ENCODE measurements around the gene FMNL3. TPM values are rescaled to one million over a fixed set of nuclear protein-coding genes. Genes with fewer than 3 reads are reported as not detected.
A peak's percentile ranks its signal among the peaks of the same experiment; 100 is the strongest.
"Not testable (repeated sequence)": the region's sequence is repeated elsewhere in the genome, so short reads cannot be mapped to it uniquely, and the experiment has no call there.

FMNL3 gene
- total RNA-seq, 1 donor: 22.4 TPM

DNA sequence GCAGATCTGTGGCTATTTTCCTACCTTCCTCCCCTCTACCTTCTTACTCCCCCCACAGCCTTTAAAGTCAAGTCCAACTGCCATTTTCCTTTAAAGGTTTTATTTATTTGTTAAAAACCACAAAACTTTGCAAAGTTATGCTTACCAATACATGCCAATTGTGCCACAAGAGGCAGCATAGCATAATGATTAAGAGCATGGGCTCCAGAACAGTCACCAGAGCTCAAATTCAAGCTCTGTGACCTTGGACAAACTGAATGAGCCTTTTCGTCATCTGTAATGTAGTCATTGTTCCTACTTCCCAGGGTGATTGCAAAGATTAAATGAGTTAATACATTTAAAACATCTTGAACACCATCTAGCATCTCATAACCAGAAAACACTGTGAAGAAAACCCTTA lies 13.0 kb upstream of the FMNL3 start:
- DNase-seq (ENCODE audit: low read depth in 2 of 3, low spot score in 2 of 3): no peak

DNA sequence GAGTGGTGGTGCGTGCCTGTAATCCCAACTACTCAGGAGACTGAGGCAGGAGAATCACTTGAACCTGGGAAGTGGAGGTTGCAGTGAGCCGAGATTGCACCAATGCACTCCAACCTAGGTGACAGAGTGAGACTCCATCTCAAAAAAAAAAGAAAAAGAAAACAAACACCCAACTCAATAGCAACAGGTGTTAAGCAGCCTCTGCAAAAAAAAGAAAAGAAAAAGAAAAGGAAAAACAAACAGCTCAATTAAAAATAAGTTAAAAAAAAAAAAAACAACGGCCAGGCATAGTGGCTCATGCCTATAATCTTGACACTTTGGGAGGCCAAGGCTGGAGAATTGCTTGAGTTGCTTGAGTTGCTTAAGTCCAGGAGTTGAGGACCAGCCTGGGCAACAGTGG lies 10.6 kb upstream of the FMNL3 start:
- DNase-seq (ENCODE audit: low read depth in 2 of 3, low spot score in 2 of 3): not testable (repeated sequence)

DNA sequence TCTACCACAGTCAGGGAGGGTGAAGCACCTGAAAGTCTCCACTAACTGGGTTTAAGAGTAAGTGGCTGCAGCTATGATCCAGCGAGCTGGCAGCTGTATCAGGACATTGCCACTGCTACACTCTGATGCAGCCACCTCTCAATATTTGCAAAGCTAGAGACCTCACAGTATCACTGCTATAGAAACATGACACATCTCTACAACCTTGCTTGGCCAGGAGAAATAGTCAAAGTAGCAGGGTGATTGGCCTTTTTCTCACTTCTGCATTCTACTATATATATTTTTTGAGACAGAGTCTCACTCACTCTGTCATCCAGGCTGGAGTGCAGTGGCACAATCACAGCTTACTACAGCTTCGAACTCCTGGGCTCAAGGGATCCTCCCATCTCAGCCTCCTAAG lies 9.3 kb upstream of the FMNL3 start:
- DNase-seq (ENCODE audit: low read depth in 2 of 3, low spot score in 2 of 3): no peak

GRCh38 chr12:49713952-49714351 lies 6.7 kb upstream of the FMNL3 start:
- DNase-seq (ENCODE audit: low read depth in 2 of 3, low spot score in 2 of 3): not testable (repeated sequence)

- DNase-seq (ENCODE audit: low read depth in 2 of 3, low spot score in 2 of 3): no peak
These were observed 1.6 kb upstream of the FMNL3 start for GRCh38 chr12:49708851-49709250.

DNA sequence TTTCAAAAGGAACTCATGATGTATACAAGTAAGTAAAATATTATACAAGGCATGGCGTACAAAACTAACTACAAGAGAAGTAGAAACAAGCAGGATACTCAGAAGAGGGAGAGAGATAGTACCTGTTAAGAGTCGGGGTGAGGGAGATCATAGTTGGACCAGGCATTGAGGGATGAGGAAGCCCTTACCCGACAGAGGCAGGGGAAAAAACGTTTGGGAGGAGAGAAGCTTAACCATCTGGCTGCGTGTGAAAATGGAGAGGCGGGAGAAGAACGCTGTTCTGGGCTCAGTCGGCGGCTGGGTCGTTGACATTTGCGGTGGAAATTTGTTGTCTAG lies 575 bp upstream of the FMNL3 start:
- DNase-seq (ENCODE audit: low read depth in 2 of 3, low spot score in 2 of 3): no peak

DNA sequence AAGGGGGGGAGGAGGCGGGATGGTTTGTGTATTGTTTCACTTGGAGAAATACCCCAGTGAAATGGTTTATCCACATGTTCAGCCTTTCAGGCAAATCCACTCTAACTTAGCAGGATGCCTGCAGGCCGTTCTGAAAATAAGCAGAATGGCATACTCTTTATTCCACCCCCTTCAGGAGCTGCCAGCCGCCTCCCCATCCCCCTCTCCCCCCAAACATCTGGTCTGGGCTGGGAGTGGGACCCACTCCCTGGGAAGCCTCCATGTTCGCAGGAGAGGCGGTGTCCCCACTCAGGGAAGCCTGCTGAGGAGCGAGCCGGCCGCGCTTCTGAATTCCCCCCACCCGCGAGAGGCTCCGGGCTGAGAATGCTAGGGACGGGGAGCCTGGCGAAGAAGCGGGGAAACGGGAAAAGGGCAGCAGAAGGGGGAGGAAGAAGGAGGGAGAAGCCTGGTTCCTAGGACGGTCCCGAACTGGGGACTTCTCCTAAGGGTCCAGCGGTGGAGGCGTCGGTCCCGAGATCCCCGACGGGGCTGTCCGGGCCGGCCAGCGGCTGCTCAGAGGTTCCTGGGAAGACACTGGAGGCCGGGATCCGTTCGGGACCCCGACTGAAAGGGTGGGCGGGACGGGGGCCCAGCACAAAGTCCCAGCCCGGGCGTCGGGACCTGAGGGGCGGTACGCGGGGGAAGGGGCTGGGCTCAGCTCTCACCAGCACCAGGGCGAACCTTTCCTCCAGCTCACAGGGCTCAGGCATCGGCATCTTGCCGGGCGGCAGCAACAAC lies 666 bp downstream of the FMNL3 start:
- peak in 1 of 3 donors; percentile 13 for DNase-seq (ENCODE audit: low read depth in 2 of 3, low spot score in 2 of 3)

GRCh38 chr12:49705479-49706134 lies 1.6 kb downstream of the FMNL3 start:
- peak in 2 of 3 donors; percentile 18 to 43 for DNase-seq (ENCODE audit: low read depth in 2 of 3, low spot score in 2 of 3)

DNA sequence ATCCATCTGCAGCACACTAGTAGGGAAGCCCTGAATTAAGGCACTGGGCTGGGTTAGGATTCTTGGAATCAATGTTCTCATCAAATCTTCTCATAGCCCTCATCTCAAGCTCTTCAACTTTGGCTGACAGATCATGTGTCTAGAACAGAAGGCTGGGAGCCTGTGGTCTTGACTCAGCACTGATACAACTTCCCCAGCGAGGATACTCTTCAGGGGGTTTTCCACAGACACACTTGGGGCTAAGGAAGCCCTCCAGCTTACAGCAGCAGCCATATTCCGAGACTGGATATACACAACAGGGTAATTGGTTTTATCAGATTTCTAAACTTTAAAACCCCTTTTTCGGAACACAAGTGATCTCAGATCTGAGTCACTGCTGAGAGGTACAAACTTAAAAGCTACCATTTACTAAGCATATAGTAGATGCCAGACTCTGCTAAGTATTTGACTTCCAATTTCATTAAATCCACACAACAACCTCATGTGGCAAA lies 3.5 kb downstream of the FMNL3 start:
- DNase-seq (ENCODE audit: low read depth in 2 of 3, low spot score in 2 of 3): peak in 2 of 3 donors; percentile 81 to 82

- no peak for DNase-seq (ENCODE audit: low read depth in 2 of 3, low spot score in 2 of 3)
These were observed 4.5 kb downstream of the FMNL3 start for GRCh38 chr12:49702676-49703215.

GRCh38 chr12:49702009-49702408 lies 5.2 kb downstream of the FMNL3 start:
- DNase-seq (ENCODE audit: low read depth in 2 of 3, low spot score in 2 of 3): no peak

- DNase-seq (ENCODE audit: low read depth in 2 of 3, low spot score in 2 of 3): peak in 2 of 3 donors; percentile 69 to 82
These were observed 8.3 kb downstream of the FMNL3 start for GRCh38 chr12:49698619-49699545.

DNA sequence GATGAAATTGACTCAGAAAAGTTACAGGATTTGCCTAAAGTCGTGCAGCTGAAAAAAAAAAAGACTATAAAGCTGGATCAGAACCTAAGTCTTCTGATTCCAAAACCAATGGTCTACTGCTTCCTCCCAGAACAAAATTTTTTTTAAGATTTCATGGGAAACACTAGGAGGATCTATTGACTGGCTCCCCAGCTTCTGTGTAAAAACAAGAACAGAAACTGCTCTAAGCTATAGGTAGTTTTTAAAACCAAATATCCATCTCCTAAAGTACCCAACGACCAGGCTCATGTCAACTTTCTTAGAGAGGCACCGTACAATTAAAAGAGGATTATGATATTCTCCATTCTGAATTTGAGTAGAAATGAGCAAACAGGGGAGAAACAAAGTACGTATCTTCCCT lies 9.4 kb downstream of the FMNL3 start:
- DNase-seq (ENCODE audit: low read depth in 2 of 3, low spot score in 2 of 3): no peak

DNA sequence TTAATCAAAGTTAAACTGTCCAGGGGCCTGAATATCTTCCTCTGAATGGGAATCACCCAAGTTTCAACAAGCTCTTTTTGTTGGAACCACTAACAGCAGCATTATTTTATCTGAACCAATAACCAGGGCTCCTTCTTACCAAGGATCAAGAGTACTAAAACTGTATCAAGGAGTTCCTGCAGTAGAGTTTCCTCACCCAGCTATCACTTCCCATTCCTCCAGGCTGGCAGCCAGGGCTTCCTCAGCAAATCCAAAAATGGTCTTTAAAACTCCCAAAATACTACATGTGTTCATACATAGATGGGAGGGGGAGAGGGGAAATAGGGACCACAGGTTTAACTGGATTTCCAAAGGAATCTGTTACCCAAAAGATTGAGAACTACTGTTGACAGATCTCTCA lies 10.5 kb downstream of the FMNL3 start:
- no peak for DNase-seq (ENCODE audit: low read depth in 2 of 3, low spot score in 2 of 3)

GRCh38 chr12:49693931-49694444 lies 13.2 kb downstream of the FMNL3 start:
- no peak for DNase-seq (ENCODE audit: low read depth in 2 of 3, low spot score in 2 of 3)

DNA sequence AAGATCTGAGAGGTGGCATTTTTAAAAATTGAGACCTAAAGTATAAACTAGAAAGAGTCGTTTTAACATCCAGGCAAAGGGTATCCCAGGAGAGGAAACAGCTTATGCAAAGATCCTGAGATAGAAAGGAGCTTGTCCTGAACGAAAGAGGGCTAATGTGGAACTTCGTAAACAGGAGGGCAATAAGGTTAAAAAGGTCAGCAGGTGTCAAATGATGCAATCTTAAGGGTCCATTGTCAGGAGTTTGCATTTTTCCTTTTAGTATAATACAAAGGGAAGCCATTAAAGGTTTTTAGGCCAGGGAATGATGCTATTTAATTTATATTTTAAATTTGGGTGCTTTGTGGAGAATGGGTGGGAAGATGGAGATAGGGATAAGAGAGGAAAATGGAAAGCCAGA lies 14.4 kb downstream of the FMNL3 start:
- DNase-seq (ENCODE audit: low read depth in 2 of 3, low spot score in 2 of 3): no peak

DNA sequence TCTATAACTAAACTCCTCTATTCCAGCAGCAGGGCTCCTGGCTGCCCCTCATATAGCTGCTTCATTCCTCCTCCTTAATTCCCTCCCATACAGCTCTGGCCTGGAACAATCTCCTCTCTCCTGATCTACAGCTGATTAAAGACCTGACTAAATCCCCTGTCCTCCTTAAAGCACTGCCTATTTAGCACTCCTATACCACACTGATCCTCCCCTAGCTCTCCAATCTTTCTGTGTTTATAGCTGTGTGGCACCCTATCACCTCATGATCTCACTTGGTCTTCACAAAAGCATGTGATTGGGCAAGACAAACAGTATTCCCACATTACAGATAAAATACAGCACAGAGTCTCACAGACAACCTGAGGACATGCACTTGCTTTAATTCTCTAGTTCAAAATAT lies 17.4 kb downstream of the FMNL3 start:
- no peak for DNase-seq (ENCODE audit: low read depth in 2 of 3, low spot score in 2 of 3)

DNA sequence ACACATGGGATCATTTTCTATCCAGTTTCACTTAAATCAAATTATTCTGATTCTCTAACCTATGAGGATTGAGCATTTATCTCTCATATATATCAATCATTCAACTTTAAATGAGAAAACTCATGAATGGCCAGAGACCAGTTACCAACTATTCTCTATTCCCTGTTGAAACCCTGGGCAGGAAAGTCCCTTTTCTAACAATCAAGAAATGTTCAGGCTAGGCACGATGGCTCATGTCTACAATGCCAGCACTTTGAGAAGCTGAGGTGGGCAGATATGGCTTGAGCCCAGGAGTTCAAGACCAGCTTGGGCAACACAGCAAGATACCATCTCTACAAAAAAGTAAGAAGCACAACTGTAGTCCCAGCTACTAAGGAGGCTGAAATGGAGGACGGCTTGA lies 18.0 kb downstream of the FMNL3 start:
- DNase-seq (ENCODE audit: low read depth in 2 of 3, low spot score in 2 of 3): no peak

DNA sequence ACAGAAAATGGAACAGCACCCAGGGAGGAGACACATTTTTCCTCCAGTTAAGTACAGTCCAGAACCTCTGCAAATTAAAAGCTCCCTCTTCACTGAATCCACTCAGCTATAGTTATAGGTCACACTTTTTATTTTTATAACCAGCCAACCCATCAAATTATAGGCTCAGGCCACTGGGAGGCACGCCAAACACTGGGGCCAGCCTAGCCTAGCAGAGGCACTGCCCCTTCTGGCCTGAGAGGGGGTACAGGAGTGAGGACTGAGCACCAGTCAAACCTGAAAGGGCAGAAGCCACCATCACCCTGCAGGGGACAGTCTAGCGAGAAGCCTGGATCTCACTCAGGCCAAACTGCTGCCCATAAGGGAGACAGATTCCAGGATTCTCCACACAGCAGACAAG lies 19.3 kb downstream of the FMNL3 start:
- DNase-seq (ENCODE audit: low read depth in 2 of 3, low spot score in 2 of 3): no peak

- no peak for DNase-seq (ENCODE audit: low read depth in 2 of 3, low spot score in 2 of 3)
These were observed 22.8 kb downstream of the FMNL3 start for GRCh38 chr12:49684310-49684854.
